ENCODE results near the gene NEB.
"Not testable (repeated sequence)": the region's sequence is repeated elsewhere in the genome, so short reads cannot be mapped to it uniquely, and the experiment has no call there.

The NEB gene

GRCh38 chr2:151698134-151698533, 36.1 kb downstream of the NEB start:
- DNase-seq, result not testable (repeated sequence)

- DNase-seq, result no peak
These were observed 38.5 kb downstream of the NEB start for GRCh38 chr2:151695778-151696177.

GRCh38 chr2:151691631-151692030, 42.6 kb downstream of the NEB start:
- no peak for DNase-seq

- peak; percentile 6 for DNase-seq
These were observed 45.6 kb downstream of the NEB start for GRCh38 chr2:151688719-151689118.

GRCh38 chr2:151682459-151683003, 51.7 kb downstream of the NEB start:
- no peak for DNase-seq

GRCh38 chr2:151681051-151681450, 53.2 kb downstream of the NEB start:
- DNase-seq, result no peak

GRCh38 chr2:151679994-151680393, 54.3 kb downstream of the NEB start:
- DNase-seq, result no peak

GRCh38 chr2:151678849-151679248, 55.4 kb downstream of the NEB start:
- no peak for DNase-seq

- no peak for DNase-seq
These were observed 61.3 kb downstream of the NEB start for GRCh38 chr2:151673016-151673415.

GRCh38 chr2:151672277-151672676, 62.0 kb downstream of the NEB start:
- no peak for DNase-seq

GRCh38 chr2:151670846-151671597, 63.3 kb downstream of the NEB start:
- no peak for DNase-seq

- DNase-seq, result no peak
These were observed 63.9 kb downstream of the NEB start for GRCh38 chr2:151670346-151670745.

GRCh38 chr2:151669585-151670081, 64.6 kb downstream of the NEB start:
- DNase-seq, result no peak

GRCh38 chr2:151668737-151669136, 65.5 kb downstream of the NEB start:
- DNase-seq, result no peak

- no peak for DNase-seq
These were observed 68.3 kb downstream of the NEB start for GRCh38 chr2:151665959-151666358.

- no peak for DNase-seq
These were observed 69.8 kb downstream of the NEB start for GRCh38 chr2:151664520-151664919.

GRCh38 chr2:151661625-151662024, 72.7 kb downstream of the NEB start:
- DNase-seq, result no peak

- DNase-seq, result no peak
These were observed 76.2 kb downstream of the NEB start for GRCh38 chr2:151658081-151658480.

- no peak for DNase-seq
These were observed 76.6 kb downstream of the NEB start for GRCh38 chr2:151657667-151658076.

- DNase-seq, result no peak
These were observed 78.4 kb downstream of the NEB start for GRCh38 chr2:151655663-151656398.

- DNase-seq, result no peak
These were observed 79.4 kb downstream of the NEB start for GRCh38 chr2:151654891-151655290.

GRCh38 chr2:151654085-151654484, 80.2 kb downstream of the NEB start:
- DNase-seq, result no peak

- DNase-seq, result no peak
These were observed 83.0 kb downstream of the NEB start for GRCh38 chr2:151651274-151651673.

GRCh38 chr2:151650456-151650855, 83.8 kb downstream of the NEB start:
- no peak for DNase-seq

All from NCI-H2107 (cell line).